HuH-7 (cell line): ENCODE data around the gene ADGRF4.

Source experiments
- DNase-seq: peaks from one replicate; pipeline ENCODE4 v3.0.0; 2011; ENCODE audit warnings: low spot score

ADGRF4 gene

GRCh38 chr6:47681201-47681990 is 17.0 kb upstream of the ADGRF4 start:
- no peak for DNase-seq

- DNase-seq = no peak
Measured at GRCh38 chr6:47686411-47686810, 12.0 kb upstream of the ADGRF4 start.

- DNase-seq = no peak
Measured at GRCh38 chr6:47687432-47687831, 10.9 kb upstream of the ADGRF4 start.

- DNase-seq = no peak
Measured at GRCh38 chr6:47690214-47690613, 8.2 kb upstream of the ADGRF4 start.

DNA sequence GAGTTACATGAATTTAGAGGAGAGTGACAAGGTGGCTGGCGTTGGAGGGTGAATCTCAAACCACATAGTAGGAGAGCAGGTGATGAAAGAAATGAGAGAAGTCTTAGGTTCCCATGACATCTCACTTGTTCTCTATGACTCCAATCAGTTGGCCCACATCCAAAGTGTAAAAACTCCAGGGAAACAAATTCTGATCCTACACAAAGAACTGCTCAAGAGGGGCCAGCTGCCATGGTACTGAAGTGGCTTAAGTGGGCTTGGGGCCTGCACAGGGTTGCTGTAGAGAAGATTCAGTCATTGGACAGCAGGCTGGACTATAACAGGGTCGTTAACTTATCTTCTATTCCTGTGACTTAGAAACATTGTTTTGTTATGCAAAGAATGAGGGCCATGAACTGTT is 7.6 kb upstream of the ADGRF4 start:
- no peak for DNase-seq

DNA sequence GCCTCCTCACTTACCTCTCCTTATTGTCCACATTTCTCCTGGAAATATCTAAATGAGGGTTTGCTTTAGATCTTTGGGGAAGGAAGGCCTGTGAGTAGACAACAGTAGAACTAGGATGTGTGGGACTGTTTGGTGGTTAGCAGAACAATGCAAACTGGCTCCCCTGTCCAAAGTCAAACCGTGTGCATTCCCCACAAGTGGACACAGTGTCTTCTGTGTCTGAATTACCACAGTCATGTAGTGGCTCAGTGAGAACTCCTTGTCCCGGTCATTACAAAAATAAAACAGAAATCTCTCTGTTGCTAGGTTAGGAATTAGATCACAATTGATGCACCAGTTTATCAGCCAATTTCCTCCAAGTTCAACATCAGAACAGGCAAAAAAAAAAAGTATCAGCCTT is 455 bp upstream of the ADGRF4 start:
- no peak for DNase-seq

DNA sequence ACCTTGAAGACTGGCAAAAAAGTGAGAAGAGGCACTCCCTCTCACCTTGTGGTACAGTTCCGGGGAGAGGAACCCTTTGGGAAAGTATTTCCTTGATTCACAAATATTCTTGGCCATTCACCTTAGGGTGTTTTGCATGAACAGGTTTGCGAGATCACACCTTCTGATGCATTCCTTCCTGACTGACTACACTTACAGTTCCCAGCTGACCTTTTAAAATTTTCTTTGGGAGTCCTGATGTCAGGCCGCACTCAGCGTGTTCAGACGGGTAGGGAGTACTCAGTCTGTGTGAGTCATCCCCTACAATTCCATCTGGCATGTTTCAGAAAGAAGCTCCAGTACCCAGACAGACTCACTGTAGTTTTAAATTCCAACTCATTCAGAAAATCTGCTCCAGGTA is 1.7 kb downstream of the ADGRF4 start:
- no peak for DNase-seq

DNA sequence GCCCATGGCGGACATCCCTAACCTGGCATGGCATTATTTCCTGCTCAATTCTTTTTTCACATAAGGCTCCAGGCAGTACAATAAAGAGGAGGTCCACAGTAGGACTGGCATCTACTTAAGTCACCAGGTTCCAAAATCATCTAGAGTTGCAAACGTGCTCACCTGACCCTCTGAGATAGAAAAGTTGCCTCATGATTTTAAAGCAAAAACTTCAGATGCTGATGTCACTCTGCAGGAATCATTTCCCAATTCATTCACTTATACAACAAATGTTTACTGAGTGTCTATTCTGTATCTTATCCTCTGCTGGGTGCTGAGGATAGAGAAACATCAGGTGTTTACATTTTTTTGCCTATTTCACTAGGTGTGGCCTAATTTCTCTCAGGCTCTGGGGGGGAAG is 2.2 kb downstream of the ADGRF4 start:
- no peak for DNase-seq

DNA sequence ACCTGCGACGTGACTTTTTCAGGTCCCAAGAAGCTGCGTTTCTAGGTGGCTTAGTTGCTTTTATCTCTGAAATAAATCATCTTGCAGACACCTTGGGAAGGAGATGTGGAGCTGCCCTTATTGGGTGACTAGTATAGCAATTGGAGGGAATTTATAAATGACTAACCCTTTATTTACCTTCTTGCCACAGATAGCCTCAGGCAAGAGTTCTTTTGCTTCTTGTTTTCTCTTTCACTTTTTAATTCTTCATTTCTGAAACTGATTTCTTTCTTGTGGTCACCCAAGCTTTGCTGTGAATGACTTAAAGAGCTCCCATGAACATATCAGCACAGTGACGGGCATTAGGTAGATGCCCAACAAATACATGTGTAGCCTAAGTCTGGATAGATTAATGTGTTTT is 3.0 kb downstream of the ADGRF4 start:
- no peak for DNase-seq

- no peak for DNase-seq
Measured at GRCh38 chr6:47709160-47709559, 10.8 kb downstream of the ADGRF4 start.

- no peak for DNase-seq
Measured at GRCh38 chr6:47710295-47710694, 11.9 kb downstream of the ADGRF4 start.

- no peak for DNase-seq
Measured at GRCh38 chr6:47713200-47713599, 14.8 kb downstream of the ADGRF4 start.

DNA sequence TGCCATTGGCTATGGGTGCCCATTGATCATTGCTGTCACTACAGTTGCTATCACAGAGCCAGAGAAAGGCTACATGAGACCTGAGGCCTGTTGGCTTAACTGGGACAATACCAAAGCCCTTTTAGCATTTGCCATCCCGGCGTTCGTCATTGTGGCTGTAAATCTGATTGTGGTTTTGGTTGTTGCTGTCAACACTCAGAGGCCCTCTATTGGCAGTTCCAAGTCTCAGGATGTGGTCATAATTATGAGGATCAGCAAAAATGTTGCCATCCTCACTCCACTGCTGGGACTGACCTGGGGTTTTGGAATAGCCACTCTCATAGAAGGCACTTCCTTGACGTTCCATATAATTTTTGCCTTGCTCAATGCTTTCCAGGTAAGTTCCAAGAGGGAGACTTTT is 16.4 kb downstream of the ADGRF4 start:
- DNase-seq = no peak

GRCh38 chr6:47715782-47716181 is 17.4 kb downstream of the ADGRF4 start:
- DNase-seq = no peak

GRCh38 chr6:47716207-47716606 is 17.8 kb downstream of the ADGRF4 start:
- no peak for DNase-seq

GRCh38 chr6:47718571-47718970 is 20.2 kb downstream of the ADGRF4 start:
- DNase-seq = no peak

DNA sequence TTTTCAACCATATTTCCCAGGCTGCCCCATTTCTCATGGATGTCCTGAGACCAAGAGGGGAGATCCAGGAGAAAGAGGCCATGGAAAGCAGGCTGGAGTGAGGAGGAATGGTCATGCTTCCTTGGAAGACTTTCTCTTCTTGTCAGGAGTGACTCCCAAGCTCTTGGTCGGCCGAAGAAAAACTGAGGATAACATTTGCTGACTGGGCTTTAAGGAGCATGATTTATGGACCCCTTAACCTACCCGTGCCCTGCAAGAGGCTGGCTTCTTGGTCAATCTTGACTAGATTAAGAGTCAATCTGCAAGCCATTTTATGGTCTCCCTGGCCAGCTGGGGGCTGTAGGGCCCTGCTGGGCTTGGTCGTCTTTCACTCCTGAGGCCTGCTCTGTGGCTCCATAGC is 22.8 kb downstream of the ADGRF4 start:
- no peak for DNase-seq

DNA sequence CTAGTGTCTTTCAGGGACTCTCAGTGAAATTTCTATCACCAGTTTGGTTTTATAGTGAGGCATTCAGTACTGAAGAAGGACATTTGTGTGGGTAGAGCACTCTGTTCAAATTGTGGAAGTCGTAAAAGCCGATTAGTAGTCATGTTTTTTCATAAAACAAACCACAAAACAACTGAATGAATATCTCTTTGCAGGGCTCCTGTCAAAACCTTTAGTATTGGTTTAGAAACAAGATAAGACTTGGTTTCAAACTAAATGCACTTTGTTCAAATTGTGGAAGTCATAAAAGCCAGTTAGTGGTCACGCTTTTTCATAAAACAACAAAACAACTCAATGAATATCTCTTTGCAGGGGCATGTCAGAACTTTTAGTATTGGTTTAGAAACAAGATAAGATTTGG is 23.8 kb downstream of the ADGRF4 start:
- DNase-seq = no peak

DNA sequence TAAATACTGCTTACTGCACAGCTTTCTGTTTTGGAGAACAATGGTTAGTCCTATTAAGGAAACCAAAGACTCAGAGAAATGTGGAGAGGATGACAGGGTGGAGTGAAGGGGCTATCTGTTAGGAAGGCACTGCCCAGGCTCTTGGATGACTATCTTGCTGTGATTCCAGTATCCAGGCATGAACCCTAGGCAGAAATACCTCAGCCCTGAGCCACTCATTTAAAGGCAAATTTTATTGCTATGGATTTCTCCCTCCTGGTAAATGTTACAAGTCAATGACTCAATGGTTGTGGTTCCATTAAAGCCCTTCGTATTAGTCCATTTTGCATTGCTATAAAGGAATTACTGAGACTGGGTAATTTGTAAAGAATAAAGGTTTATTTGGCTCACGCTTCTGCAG is 25.9 kb downstream of the ADGRF4 start:
- DNase-seq = no peak

DNA sequence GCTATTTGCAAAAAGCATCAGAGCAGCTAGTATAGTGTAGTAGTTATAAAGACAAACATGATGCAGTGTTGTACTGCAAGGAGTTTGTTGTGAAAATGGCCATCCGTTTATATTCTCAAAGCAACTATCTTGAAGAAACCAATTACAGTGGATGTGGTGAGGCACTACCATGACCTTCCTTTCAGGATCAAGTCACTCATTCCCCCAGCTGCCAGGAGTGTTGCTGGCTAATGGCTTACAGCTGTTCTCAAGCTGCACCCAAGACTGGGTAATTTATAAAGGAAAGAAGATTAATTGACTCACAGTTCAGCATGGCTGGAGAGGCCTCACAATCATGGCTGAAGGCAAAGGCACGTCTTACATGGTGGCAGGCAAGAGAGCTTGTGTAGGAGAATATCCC is 29.0 kb downstream of the ADGRF4 start:
- DNase-seq = no peak

GRCh38 chr6:47729019-47729418 is 30.6 kb downstream of the ADGRF4 start:
- DNase-seq = no peak

- DNase-seq = no peak
Measured at GRCh38 chr6:47729457-47729856, 31.1 kb downstream of the ADGRF4 start.

DNA sequence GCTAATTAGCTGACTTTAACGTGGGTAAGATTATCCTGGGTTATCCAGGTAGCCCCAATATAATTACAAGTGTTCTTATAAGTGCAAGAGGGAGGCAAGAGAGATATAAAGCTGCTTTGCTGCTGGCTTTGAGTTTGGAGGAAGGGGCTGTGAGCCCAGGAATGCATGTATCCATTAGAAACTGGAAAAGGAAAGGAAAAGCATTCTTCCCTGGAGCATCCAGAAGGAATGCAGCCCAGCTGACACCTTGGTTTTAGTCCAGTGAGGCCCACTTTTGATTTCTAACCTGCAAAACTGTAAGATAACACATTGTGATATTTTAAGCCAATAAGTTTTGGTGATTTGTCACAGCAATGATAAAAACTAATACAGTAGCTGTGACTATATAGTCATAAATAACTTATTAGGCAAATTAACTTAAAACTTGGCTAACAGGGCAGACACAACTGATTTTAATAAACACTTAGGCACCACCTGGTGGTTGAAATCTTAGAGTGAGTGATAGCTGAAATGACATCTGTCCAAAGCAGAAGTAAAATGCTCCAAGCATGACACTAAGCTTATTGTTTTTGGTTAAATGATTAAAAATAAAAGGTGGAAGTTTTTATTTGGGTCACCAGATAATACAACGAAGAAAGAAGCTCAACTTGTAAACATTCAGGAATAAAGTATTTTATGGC is 35.6 kb downstream of the ADGRF4 start:
- peak; percentile 12 for DNase-seq
